Smooth muscle cell (in vitro differentiated cells): ENCODE measurements around the gene KCNS1. TPM values are rescaled to one million over a fixed set of nuclear protein-coding genes. Genes with fewer than 3 reads are reported as not detected.

Experiments used
- DNase-seq: peaks from one replicate; lab custom pipeline; 2025; ENCODE audit not compliant: unreplicated experiment; lab: John Stamatoyannopoulos, UW
- H2AFZ ChIP-seq: fragments of 200-600 bp; sonication (generic); 2 replicates; pipeline ENCODE4 v1.6.0; 2016; ENCODE audit warnings: antibody characterized with exemption, low read depth, mild to moderate bottlenecking
- H3F3A ChIP-seq: fragments of 200-600 bp; sonication (generic); 2 replicates; pipeline ENCODE4 v1.6.0; 2017; ENCODE audit warnings: antibody characterized with exemption, low read depth
- H3K27ac ChIP-seq: fragments of 200-600 bp; sonication (generic); 2 replicates; pipeline ENCODE4 v1.5.1; 2016; ENCODE audit warnings: low read depth, mild to moderate bottlenecking
- H3K27me3 ChIP-seq: fragments of 200-600 bp; sonication (generic); 2 replicates; pipeline ENCODE4 v1.6.1; 2016; ENCODE audit warnings: low read depth, mild to moderate bottlenecking
- H3K36me3 ChIP-seq: fragments of 200-600 bp; sonication (generic); 2 replicates; pipeline ENCODE4 v1.5.1; 2016; ENCODE audit warnings: low read depth
- H3K4me1 ChIP-seq: fragments of 200-600 bp; sonication (generic); 2 replicates; pipeline ENCODE4 v1.5.1; 2016; ENCODE audit warnings: low read depth
- H3K4me2 ChIP-seq: fragments of 200-600 bp; sonication (generic); 2 replicates; pipeline ENCODE4 v1.6.0; 2016; ENCODE audit warnings: mild to moderate bottlenecking
- H3K4me3 ChIP-seq: fragments of 200-600 bp; sonication (generic); 2 replicates; pipeline ENCODE4 v1.5.1; 2016; ENCODE audit warnings: mild to moderate bottlenecking
- H3K79me2 ChIP-seq: fragments of 200-600 bp; sonication (generic); 2 replicates; pipeline ENCODE4 v1.6.0; 2016; ENCODE audit warnings: low read depth, mild to moderate bottlenecking
- H3K9ac ChIP-seq: fragments of 200-600 bp; sonication (generic); 2 replicates; pipeline ENCODE4 v1.6.0; 2016; ENCODE audit warnings: low read depth
- H3K9me3 ChIP-seq: fragments of 200-600 bp; sonication (generic); replicated peaks from 2 replicates; pipeline ENCODE4 v1.5.1; 2016; ENCODE audit warnings: low read depth
- H4K20me1 ChIP-seq: fragments of 200-600 bp; sonication (generic); 2 replicates; pipeline ENCODE4 v1.6.0; 2016; ENCODE audit warnings: low read depth
- CTCF ChIP-seq: fragments of 200-600 bp; sonication (generic); IDR thresholded peaks from 2 replicates; pipeline ENCODE4 v1.5.1; 2017; ENCODE audit warnings: borderline replicate concordance, mild to moderate bottlenecking, antibody characterized with exemption; ENCODE audit not compliant: insufficient read depth, poor library complexity, severe bottlenecking
- WGBS: methylation state at CpG from one replicate; pipeline ENCODE4 v1.1.7; 2016; ENCODE audit warnings: low lambda C conversion rate; 5-methylcytosine and 5-hydroxymethylcytosine counted together
- polyA plus RNA-seq: library from polyadenylated mRNA; unstranded; fragments of >200 nt; fragmentation: Nextera tagmentation; extraction: Ambion mirVana; gene quantifications from 2 replicates; pipeline ENCODE4 v1.2.1, GENCODE V29; 2016
- total RNA-seq: library from RNA; depleted of rRNA; stranded (reverse); fragments of >200 nt; gene quantifications from 2 replicates; pipeline ENCODE4 v1.2.3, GENCODE V29; 2014

KCNS1 gene
- total and polyA plus RNA-seq, 2 experiments from 2014 or later, result 0.35 to 1.4 TPM

GRCh38 chr20:45051204-45052060 is 49.5 kb downstream of the KCNS1 start:
- H3K4me2 ChIP-seq, result no peak overlapping the region
- no peak for TF ChIP-seq CTCF
- no peak overlapping the region for H3K27ac ChIP-seq
- H3K36me3 ChIP-seq, result no peaks in the 10 kb centered on the region
- no peak overlapping the region for H2AFZ ChIP-seq
- H3K4me1 ChIP-seq, result peaks cover 14% of the 10 kb centered on the region
- H3K4me3 ChIP-seq, result no peak overlapping the region
- H3K9me3 ChIP-seq, result no peaks in the 10 kb centered on the region
- peaks cover 6% of the 10 kb centered on the region for H3F3A ChIP-seq
- DNase-seq, result no peak
- H3K27me3 ChIP-seq, result no peaks in the 10 kb centered on the region
- 94% methylated on average over 3 of the region's 3 CpGs for WGBS
- no peaks in the 10 kb centered on the region for H3K79me2 ChIP-seq
- no peak overlapping the region for H3K9ac ChIP-seq
- peaks cover 4% of the 10 kb centered on the region for H4K20me1 ChIP-seq

GRCh38 chr20:45049904-45050471 is 50.9 kb downstream of the KCNS1 start:
- 43% methylated on average over 5 of the region's 5 CpGs for WGBS

GRCh38 chr20:45049438-45049837 is 51.5 kb downstream of the KCNS1 start:
- Histone ChIP-seq H3K4me2 (no peak overlapping the region), H3K4me1 (peaks cover 14% of the 10 kb centered on the region), H3K9ac (no peak overlapping the region), H3K79me2 (no peaks in the 10 kb centered on the region), H3K9me3 (no peaks in the 10 kb centered on the region), H4K20me1 (peaks cover 4% of the 10 kb centered on the region), H3K4me3 (no peak overlapping the region), H3K36me3 (no peaks in the 10 kb centered on the region), H3K27ac (no peak overlapping the region), H3F3A (peaks cover 6% of the 10 kb centered on the region), H2AFZ (no peak overlapping the region), H3K27me3 (no peaks in the 10 kb centered on the region)
- no peak for DNase-seq
- 85% methylated on average over 3 of the region's 3 CpGs for WGBS
- no peak for TF ChIP-seq CTCF

More at GRCh38 chr20:45049904-45050471, 50.9 kb downstream of the KCNS1 start:
- H3K4me3 ChIP-seq, result no peak overlapping the region
- H2AFZ ChIP-seq, result no peak overlapping the region
- H4K20me1 ChIP-seq, result peaks cover 4% of the 10 kb centered on the region
- H3K79me2 ChIP-seq, result no peaks in the 10 kb centered on the region
- peaks cover 6% of the 10 kb centered on the region for H3F3A ChIP-seq
- no peaks in the 10 kb centered on the region for H3K36me3 ChIP-seq
- no peak overlapping the region for H3K27ac ChIP-seq
- no peak overlapping the region for H3K9ac ChIP-seq
- peaks cover 14% of the 10 kb centered on the region for H3K4me1 ChIP-seq
- no peak overlapping the region for H3K4me2 ChIP-seq
- DNase-seq, result no peak
- no peaks in the 10 kb centered on the region for H3K9me3 ChIP-seq
- no peak for TF ChIP-seq CTCF
- H3K27me3 ChIP-seq, result no peaks in the 10 kb centered on the region
